ENCODE results near the gene FAM53A.
"Not testable (repeated sequence)": the region's sequence is repeated elsewhere in the genome, so short reads cannot be mapped to it uniquely, and the experiment has no call there.

The FAM53A gene

DNA sequence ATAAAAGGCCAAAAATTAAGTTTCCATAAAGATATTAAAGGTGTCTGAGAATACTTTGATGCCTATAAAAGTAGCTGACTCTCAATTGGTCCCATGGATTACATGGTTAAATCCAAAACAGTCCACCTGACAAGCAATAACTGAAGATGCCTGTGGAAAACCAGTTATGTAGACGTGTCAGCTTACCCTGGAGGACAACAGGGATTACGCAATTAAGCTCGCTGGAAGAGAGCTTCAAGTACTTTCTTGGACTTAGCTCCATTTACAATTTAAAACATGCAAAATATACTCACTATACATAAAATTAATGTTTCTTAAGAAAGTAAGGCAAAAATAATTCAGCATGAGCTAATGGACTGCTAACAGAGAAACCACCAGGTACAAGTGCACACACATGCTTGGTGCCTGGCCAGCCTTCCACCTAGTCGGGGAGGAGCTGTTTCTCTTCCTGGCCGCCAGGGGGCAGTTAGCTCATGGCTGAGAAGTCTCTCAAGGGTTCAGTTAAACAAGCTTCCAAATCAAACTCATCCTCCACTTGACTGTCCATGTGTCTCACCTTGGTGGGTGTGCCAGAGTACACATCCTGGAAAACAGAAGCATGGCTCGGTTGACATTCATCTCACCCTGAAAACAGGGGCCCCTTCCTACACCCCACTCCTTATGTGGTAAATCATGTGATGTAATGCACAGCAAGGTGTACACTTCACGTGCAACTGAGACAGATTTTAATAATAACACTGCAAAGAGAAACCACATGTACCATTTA is 9.2 kb upstream of the FAM53A start:
- peak in 39 of 42 donors; percentile 49 to 88 (median 69) for DNase-seq

DNA sequence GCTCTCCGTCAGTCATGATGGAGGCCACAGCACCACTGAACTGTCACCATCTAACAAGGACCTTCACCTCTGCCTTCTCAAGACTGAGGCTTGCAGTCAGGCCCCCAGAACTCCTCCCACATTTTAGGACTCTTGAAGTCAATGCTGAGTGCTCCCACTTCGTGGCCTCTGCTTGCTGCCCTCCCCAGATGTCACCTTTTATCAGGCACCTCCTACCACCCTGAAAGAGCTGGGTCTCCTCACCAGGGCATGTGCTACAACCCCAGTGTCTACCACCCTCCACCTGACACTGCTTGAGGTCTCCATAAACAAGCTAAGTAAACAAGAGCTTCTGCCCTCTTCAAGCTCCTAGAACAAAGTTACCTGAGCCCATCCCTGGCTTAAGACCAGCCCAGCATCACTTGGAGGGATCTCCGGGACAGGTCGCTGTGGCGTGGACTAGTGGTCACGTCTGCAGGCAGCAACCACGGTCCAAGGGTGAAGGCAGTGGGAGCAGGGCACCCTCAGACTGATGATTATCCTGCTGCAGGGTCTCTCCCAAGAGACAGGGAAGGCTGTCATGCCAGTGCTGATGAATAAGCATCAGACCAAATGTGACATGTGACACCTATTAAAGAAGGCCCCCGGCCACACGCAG is 7.7 kb upstream of the FAM53A start:
- intact Hi-C loops (cut with DNase I): loop anchor here (5.0 kb wide), 1 partner anchor 35 kb away; no protein-coding TSS in a partner anchor
- no peak for DNase-seq

More for the DNA sequence above, 9.2 kb upstream of the FAM53A start:
- intact Hi-C loops (cut with DNase I): loop anchor here (5.0 kb wide), 1 partner anchor 34 kb away; no protein-coding TSS in a partner anchor

- intact Hi-C loops (cut with DNase I): loop anchor here (5.0 kb wide), 1 partner anchor 37 kb away; no protein-coding TSS in a partner anchor
- no peak for DNase-seq
These were observed 6.6 kb upstream of the FAM53A start for GRCh38 chr4:1690698-1691097.

DNA sequence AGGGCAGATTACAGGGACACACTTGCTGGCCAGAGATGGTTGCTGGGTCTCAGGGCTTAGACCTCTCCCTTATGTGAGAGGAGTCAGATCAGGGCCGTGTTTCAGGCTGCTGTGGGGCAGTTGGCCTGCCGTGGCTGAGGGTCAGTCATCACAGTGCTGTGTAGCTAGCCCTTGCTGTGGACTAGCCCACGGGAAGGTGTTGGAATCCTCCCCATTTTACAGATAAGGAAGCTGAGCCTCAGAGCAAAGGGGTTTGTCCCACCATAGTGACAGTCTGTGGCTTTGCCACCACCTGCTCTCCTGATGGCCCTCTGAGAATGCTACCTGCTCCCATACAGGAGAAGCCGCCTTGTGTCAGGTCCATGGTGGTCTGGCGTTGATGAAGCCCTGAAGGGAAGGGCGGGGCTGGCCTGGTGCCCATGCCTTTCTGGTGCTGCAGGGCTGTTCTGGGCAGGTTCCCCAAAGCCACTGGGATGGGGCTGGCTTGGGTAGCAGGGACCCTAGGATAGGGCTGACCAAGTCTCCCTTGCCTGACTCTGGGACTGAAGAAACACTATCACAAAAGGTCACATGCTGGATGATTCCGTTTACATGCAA is 2.4 kb upstream of the FAM53A start:
- intact Hi-C loops (cut with DNase I): no loop called here
- no peak for DNase-seq

GRCh38 chr4:1685235-1686150 is 1.4 kb upstream of the FAM53A start:
- no peak for DNase-seq
- intact Hi-C loops (cut with DNase I): no loop called here

DNA sequence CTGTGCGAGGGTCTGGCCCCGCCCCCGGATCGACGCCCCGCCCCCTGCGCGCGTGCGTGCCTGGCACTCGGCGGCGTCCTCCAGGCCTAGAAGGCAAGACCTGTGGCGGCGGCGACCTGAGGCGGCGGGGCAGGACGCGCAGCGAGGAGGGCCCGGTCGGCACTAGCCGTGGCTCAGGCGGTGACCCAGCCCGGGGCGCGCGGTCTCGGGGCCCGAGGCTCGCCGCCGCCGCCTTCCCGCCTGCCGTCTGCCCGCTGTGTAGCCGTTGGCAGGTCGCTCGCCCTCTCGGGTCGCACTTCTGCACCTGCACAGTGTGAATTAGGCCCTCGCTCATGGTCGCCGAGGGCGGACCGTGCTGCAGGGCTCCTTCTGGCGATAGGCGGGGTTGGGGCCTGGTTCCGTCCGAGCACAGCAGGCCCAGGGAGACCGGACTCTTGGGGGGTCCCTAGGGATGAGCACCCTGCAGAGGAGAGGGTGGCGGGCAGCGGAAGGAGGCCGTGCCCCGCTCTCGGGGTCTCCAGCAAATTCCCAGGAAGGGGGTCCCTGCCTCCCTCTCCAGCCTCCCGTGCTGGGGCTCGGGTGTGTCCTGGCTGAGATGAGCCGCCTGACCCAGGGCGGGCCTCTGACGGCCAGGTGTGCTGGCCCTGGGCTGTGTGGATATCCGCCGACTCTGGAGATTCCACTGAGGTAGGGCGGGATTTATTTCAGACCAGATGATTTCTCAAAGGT is 557 bp upstream of the FAM53A start:
- peak in 18 of 42 donors; percentile 52 to 92 (median 86) for DNase-seq
- intact Hi-C loops (cut with DNase I): no loop called here

DNA sequence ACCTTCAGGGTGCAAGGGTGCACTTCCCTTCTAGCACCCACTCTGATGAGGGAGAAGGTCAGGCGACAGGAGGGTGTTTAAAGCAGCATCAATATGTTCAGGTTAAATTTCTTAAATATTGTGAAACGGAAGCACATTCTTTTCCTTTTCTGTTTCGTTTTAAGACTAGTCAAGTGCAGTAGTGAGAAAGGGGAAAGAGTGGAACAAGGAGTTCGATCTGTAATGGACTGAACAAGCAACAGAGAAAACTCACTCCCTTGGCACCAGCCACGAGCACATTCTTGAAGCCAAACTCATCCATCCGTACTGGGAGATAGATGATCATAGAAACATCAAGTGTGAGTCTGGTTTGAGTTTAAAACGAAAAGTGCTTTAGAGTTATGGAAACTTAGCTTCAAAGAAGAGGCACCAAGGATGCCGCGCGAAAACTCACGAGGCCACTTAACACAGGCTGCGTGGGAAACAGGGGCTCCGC is 815 bp downstream of the FAM53A start:
- intact Hi-C loops (cut with DNase I): no loop called here
- DNase-seq: peak in 10 of 42 donors; percentile 14 to 48 (median 27)

GRCh38 chr4:1682860-1683259 is 1.3 kb downstream of the FAM53A start:
- intact Hi-C loops (cut with DNase I): no loop called here
- DNase-seq: no peak

- intact Hi-C loops (cut with DNase I): no loop called here
- DNase-seq: no peak
These were observed 5.9 kb downstream of the FAM53A start for GRCh38 chr4:1678244-1678643.

- no peak for DNase-seq
- intact Hi-C loops (cut with DNase I): no loop called here
These were observed 7.2 kb downstream of the FAM53A start for GRCh38 chr4:1676605-1677525.

- no peak for DNase-seq
These were observed 8.3 kb downstream of the FAM53A start for GRCh38 chr4:1675802-1676137.

DNA sequence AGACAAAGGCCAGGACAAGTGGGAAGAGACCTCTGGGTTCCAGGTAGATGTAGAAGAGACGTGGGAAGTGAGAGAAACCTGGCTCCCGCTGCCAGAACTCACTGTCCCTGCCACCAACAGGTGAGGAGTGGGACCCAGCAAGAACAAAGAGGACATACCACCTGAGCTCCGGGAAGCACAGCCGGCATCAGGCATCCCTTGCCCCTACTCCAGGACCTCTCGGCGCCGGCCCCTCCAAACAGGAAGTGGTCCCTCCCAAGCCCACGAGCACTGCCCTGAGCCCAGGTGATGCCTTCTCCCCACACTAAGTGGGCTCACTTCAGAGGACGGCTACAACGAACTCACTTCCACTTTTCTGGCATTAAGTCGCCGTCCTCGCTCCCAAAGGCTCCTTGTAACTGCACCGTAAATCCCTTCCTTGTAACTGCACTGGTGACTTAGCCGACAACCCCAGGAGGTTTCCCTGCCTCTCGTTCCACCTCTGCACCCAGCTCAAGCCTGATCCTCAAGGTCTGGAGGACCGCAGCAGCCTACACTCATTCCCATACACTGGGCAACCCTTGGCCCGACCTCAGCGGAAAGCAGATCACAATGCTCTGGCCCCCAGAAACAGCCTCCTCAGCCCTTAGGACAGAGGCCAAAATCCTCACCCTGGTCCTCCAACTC is 8.8 kb downstream of the FAM53A start:
- intact Hi-C loops (cut with DNase I): no loop called here
- DNase-seq: no peak

More at GRCh38 chr4:1675802-1676137, 8.3 kb downstream of the FAM53A start:
- intact Hi-C loops (cut with DNase I): no loop called here

DNA sequence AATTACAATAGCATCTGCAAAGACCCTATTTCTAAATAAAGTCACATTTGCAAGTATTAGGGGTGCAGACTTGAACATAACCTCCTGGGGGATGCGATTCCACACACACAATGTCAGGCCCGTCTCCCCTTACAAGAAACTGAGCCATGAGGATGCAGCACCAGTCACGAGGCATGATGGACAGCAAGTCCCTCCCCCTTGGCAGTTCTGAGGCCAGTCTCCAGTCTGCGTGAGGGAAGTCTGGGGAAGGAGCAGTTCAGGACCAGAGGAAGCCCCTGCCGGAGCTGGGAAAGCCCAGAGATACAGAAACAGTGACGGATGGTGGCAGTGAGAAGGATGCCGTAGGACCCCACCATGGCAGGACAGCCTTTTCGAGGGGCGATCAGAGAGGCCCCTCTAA is 9.4 kb downstream of the FAM53A start:
- intact Hi-C loops (cut with DNase I): no loop called here

DNA sequence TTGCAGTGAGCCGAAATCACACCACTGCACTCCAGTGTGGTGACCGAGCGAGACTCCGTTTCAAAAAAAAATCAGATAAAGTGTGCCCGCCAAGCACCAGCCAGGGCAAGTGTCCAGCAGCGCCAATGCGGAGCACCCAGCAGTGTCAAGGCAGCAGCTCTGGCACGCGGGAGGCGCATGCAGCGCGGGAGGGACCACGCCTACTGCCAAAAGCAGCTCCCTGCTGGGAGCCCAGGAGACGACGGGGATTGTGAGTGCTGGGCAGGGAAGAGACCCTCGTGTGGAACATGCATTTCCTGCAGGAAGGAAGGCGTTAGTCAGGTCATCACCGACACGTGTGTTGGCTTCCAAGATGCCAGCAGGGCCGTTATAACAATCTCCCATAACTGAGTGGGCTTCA is 10.4 kb downstream of the FAM53A start:
- intact Hi-C loops (cut with DNase I): no loop called here
- DNase-seq: no peak

More for the DNA sequence above, 9.4 kb downstream of the FAM53A start:
- peak in 21 of 42 donors; percentile 28 to 74 (median 44) for DNase-seq

- DNase-seq; intact Hi-C loops (cut with DNase I): not testable (repeated sequence)
These were observed 13.1 kb downstream of the FAM53A start for GRCh38 chr4:1671011-1671410.

GRCh38 chr4:1670279-1670678 is 13.8 kb downstream of the FAM53A start:
- DNase-seq: no peak
- intact Hi-C loops (cut with DNase I): no loop called here

DNA sequence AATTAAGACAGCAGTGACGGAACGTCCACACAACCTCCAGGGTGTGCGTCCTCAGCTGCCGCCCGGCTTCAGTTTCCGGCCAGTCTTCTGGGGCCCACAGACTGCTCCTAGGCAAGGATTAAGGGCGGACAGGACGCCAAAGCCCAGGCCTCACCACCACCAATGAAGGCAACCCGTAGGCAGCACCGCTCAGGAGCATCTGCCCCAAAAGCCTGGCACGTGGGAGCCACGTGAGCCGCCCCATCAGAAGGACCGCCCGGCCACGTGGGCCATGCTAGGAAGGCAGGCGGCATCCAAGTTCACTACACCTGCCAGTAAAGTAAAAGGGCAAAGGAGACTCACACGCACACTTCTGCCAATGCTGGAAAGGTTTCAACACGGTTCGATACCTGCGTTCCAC is 14.3 kb downstream of the FAM53A start:
- DNase-seq: no peak
- intact Hi-C loops (cut with DNase I): no loop called here

All from head of caudate nucleus (tissue), 42 donors.